NT2/D1 (cell line): Measurements from ENCODE around the gene MLXIP.
"Not testable (repeated sequence)": the region's sequence is repeated elsewhere in the genome, so short reads cannot be mapped to it uniquely, and the experiment has no call there.

Experiments
- DNase-seq: peaks from one replicate; pipeline ENCODE4 v3.0.0-alpha.2; 2011; ENCODE audit warnings: low read depth, low spot score
- H3K27me3 ChIP-seq: 2 replicates; pipeline ENCODE4 v1.6.0; 2011; ENCODE audit warnings: mild to moderate bottlenecking; ENCODE audit not compliant: insufficient read length, insufficient read depth
- H3K36me3 ChIP-seq: 2 replicates; pipeline ENCODE4 v1.6.1; 2011; ENCODE audit warnings: mild to moderate bottlenecking, low read length, mixed read lengths; ENCODE audit not compliant: insufficient read depth, insufficient read length
- H3K4me1 ChIP-seq: 2 replicates; pipeline ENCODE4 v1.5.1; 2011; ENCODE audit not compliant: insufficient read depth, insufficient read length
- H3K4me3 ChIP-seq: 2 replicates; pipeline ENCODE4 v1.5.1; 2011; ENCODE audit warnings: low read depth; ENCODE audit not compliant: insufficient read length
- H3K9ac ChIP-seq: 2 replicates; pipeline ENCODE4 v1.6.0; 2011; ENCODE audit warnings: low read depth; ENCODE audit not compliant: insufficient read length
- H3K9me3 ChIP-seq: 2 replicates; pipeline ENCODE4 v1.5.1; 2011; ENCODE audit warnings: mild to moderate bottlenecking, low read length; ENCODE audit not compliant: insufficient read depth
- SUZ12 ChIP-seq: IDR thresholded peaks from 2 replicates; pipeline ENCODE4 v1.6.1; 2011; ENCODE audit not compliant: insufficient read length, insufficient read depth; ENCODE audit errors: extremely low read depth
- YY1 ChIP-seq: IDR thresholded peaks from 2 replicates; pipeline ENCODE4 v1.6.1; 2011; ENCODE audit not compliant: insufficient read length, insufficient read depth
- ZNF274 ChIP-seq: IDR thresholded peaks from 2 replicates; pipeline ENCODE4 v1.6.1; 2011; ENCODE audit warnings: mild to moderate bottlenecking, low read depth, low read length

The MLXIP gene

DNA sequence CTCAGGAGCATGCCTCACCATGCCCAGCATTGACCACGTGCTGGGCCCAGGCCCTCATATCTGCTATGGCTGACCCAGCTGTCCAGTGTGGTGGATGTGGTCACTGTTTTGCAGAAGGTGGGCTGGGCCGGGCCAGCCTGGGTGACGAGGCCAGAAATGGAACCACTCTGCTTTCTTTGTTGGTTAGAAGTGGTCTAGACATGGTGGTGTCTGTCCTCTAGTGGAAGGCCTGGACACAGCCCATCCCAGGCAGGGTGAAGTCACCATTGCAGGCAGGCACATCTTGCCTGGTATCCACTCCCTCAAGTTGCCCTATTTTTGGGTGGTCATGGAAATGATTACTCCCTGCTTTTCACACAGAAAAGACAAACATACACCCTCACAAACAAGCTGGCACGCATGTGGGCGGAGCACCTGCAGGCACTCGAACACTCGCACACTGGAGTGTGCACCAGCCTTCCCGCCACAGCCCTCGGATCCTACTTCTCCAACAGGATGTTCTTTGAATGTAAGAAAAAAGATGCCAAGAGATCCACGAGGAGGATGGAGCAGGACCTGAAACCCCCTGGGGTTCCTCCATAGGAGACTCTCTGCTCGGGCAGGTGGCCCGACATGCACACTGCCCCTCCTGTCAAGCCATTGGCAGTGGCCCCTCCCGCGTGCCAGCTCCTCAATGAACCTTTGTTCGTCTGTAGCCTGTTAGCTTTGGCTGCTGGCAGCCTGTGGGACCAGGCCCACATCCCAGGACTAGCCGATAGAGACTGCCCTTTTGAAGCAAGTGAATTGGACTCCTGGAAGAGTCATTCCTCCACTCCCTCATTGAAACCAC lies 38.4 kb downstream of the MLXIP start:
- no peaks in the 10 kb centered on the region for H3K9me3 ChIP-seq
- H3K4me1 ChIP-seq: peaks cover 2% of the 10 kb centered on the region
- no peaks in the 10 kb centered on the region for H3K27me3 ChIP-seq
- peaks cover 3% of the 10 kb centered on the region for H3K36me3 ChIP-seq
- H3K4me3 ChIP-seq: no peak overlapping the region
- no peak for TF ChIP-seq SUZ12
- no peak for TF ChIP-seq ZNF274
- TF ChIP-seq YY1: no peak
- DNase-seq: no peak
- no peak overlapping the region for H3K9ac ChIP-seq

DNA sequence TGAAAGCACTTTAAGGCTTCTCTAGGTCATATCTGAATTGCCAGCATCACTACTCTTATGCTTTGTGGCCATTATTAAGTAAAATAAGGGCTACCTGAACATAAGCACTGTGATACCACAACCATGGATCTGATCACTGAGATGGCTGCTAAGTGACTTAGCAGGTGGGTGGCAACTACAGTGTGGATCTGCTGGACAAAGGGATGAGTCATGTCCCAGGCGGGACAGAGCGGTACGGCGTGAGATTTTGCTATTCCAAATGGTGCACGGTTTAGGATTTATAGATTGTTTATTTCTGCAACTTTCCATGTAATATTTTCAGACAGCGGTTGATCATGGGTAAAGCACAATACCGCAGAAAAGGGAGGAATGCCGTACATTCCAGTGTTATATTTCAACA lies 39.4 kb downstream of the MLXIP start:
- Histone ChIP-seq H3K36me3 (peaks cover 3% of the 10 kb centered on the region), H3K4me1 (peaks cover 2% of the 10 kb centered on the region), H3K27me3 (no peaks in the 10 kb centered on the region), H3K4me3 (no peak overlapping the region), H3K9me3 (no peaks in the 10 kb centered on the region), H3K9ac (no peak overlapping the region)
- no peak for DNase-seq
- no peak for TF ChIP-seq ZNF274
- TF ChIP-seq YY1: no peak
- no peak for TF ChIP-seq SUZ12

DNA sequence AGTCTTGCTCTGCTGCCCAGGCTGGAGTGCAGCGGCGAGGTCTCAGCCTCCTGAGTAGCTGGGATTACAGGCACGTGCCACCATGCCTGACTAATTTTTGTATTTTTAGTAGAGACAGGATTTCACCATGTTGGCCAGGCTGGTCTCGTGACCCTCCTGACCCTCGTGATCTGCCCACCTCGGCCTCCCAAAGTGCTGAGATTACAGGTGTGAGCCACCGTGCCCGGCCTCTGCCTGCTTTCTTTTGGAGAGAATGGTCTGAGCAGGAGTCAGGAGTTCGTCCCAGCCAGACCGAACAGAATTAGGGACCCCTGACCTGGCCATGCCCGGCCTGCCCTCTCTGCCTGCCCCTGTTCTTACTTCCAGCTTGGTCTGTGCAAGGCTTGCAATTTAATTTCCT lies 42.8 kb downstream of the MLXIP start:
- DNase-seq, H3K9ac ChIP-seq, H3K4me3 ChIP-seq, H3K36me3 ChIP-seq, H3K27me3 ChIP-seq, H3K9me3 ChIP-seq: not testable (repeated sequence)
- peaks cover 10% of the 10 kb centered on the region for H3K4me1 ChIP-seq

GRCh38 chr12:122121745-122122144 lies 43.2 kb downstream of the MLXIP start:
- TF ChIP-seq SUZ12 (no peak), YY1 (no peak), ZNF274 (no peak)
- H3K36me3 ChIP-seq: peaks cover under 1% of the 10 kb centered on the region
- no peak overlapping the region for H3K4me3 ChIP-seq
- no peak for DNase-seq
- H3K27me3 ChIP-seq: no peaks in the 10 kb centered on the region
- H3K4me1 ChIP-seq: peaks cover 10% of the 10 kb centered on the region
- H3K9ac ChIP-seq: peak overlapping the region; percentile 10
- no peaks in the 10 kb centered on the region for H3K9me3 ChIP-seq

- Histone ChIP-seq H3K4me1 (peaks cover 10% of the 10 kb centered on the region), H3K9ac (peak overlapping the region; percentile 54), H3K9me3 (no peaks in the 10 kb centered on the region), H3K36me3 (peaks cover 14% of the 10 kb centered on the region), H3K27me3 (no peaks in the 10 kb centered on the region), H3K4me3 (no peak overlapping the region)
- DNase-seq: peak; percentile 52
- TF ChIP-seq ZNF274: no peak
- TF ChIP-seq YY1: no peak
- no peak for TF ChIP-seq SUZ12
These were observed 44.6 kb downstream of the MLXIP start for GRCh38 chr12:122123051-122123760.

DNA sequence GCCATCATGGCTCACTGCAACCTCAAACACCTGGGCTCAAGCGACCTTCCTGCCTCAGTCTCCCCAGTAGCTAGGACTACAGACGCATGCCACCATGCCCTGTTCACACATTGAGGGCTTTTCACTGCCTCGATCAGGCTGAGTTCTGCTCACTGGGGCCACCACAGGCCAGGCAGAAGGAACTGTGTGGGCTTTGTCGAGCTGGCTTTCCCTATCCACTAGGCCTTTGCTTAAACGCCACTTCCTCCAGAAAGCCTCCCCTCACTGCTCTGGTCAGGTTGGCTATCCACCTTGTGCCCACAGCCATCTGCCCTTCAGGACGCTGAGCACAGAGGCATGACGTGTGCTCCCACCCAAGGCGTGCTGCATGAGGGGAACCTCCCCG lies 45.2 kb downstream of the MLXIP start:
- Histone ChIP-seq H3K9me3 (no peaks in the 10 kb centered on the region), H3K27me3 (no peaks in the 10 kb centered on the region), H3K9ac (peak overlapping the region; percentile 15), H3K4me3 (no peak overlapping the region), H3K4me1 (peaks cover 10% of the 10 kb centered on the region), H3K36me3 (peaks cover 19% of the 10 kb centered on the region)
- DNase-seq: no peak
- TF ChIP-seq SUZ12 (no peak), YY1 (no peak), ZNF274 (no peak)

- DNase-seq: no peak
- Histone ChIP-seq H3K9ac (no peak overlapping the region), H3K4me3 (no peak overlapping the region), H3K4me1 (peaks cover 10% of the 10 kb centered on the region), H3K36me3 (peaks cover 25% of the 10 kb centered on the region), H3K27me3 (no peaks in the 10 kb centered on the region), H3K9me3 (no peaks in the 10 kb centered on the region)
- no peak for TF ChIP-seq SUZ12
These were observed 45.8 kb downstream of the MLXIP start for GRCh38 chr12:122124370-122124769.
